ENCODE results near the gene RNF123. TPM values are rescaled to one million over a fixed set of nuclear protein-coding genes. Genes with fewer than 3 reads are reported as not detected.

Gene RNF123
- polyA plus RNA-seq, 1 of the 3 experiments (the other 2 are of a cell fraction): 48.1 TPM

DNA sequence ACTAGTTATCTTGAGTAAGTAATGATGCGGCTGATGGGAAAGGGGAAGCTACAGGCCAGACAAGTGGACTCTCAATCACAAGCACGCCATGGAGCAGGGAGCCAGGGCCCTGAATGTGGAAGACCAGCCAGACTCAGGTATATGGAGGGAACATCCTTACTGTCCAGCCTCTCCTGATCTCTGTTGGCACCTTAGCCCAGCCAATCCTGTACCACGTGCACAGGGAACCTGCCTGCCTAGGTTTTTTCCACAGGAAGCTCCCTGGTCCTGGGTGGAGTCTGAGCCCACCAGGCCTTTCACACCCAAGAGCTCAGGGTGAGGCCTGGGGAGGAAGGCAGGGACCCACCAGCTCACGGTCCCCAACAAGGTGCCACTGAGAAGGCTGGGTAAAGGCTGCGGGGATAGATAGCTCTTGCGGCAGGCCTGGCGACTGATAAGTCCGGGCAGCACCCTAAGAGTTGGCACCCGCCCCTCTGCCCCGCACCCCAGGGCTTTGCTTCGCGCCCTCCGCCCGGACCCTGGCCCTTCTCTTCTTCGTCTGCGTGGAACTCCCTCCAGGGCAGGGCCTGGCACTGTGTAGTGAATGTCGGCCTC is 16.1 kb upstream of the RNF123 start:
- Histone ChIP-seq H3K79me2 (ENCODE audit: insufficient read depth) (peaks cover 24% of the 10 kb centered on the region), H3K4me2 (peak overlapping the region; percentile 96), H2AFZ (ENCODE audit: low read depth) (peak overlapping the region; percentile 81; the same call in 1 of the 2 replicates), H3K9ac (peak overlapping the region; percentile 86; the same call in 1 of the 2 replicates), H4K20me1 (ENCODE audit: insufficient read depth) (no peaks in the 10 kb centered on the region), H3K27ac (ENCODE audit: low read depth in 2 of 2, low read length in 1 of 2) (peak overlapping the region; percentile 83 to 90), H3K27me3 (ENCODE audit: insufficient read depth) (no peaks in the 10 kb centered on the region), H3K9me3 (no peaks in the 10 kb centered on the region), H3K4me3 (ENCODE audit: low read depth in 2 of 2, low read length in 1 of 2) (peak overlapping the region; percentile 83 to 90), H3F3A (replicated peaks; ENCODE audit: insufficient read depth) (peaks cover 5% of the 10 kb centered on the region), H3K4me1 (ENCODE audit: control insufficient read depth in 1 of 2, insufficient read depth in 2 of 2, low read depth in 1 of 2, low read length in 1 of 2) (peaks cover 7 to 19% of the 10 kb centered on the region in 2 experiments; a peak in 1 of 4 replicates), H3K36me3 (replicated peaks in 1 of 2; ENCODE audit: control insufficient read depth in 1 of 2, insufficient read depth in 2 of 2, low read length in 1 of 2) (peaks cover 11 to 28% of the 10 kb centered on the region in 2 experiments), H3K9me2 (no peaks in the 10 kb centered on the region)
- TF ChIP-seq EZH2phosphoT487 (IDR thresholded peaks at IDR 0.05; ENCODE audit: borderline replicate concordance, low read depth) (no peak), TAF1 (IDR thresholded peaks at IDR 0.05; ENCODE audit: borderline replicate concordance, low read depth, low read length) (no peak), YY1 (IDR thresholded peaks at IDR 0.05; ENCODE audit: low read depth) (no peak), FOXJ3 (CRISPR knock-in tag; IDR thresholded peaks at IDR 0.05) (no peak), IRF3 (IDR thresholded peaks at IDR 0.05; ENCODE audit: low read depth, low read length) (no peak), NFIC (IDR thresholded peaks at IDR 0.05; ENCODE audit: borderline replicate concordance) (no peak), CTCF (IDR thresholded peaks at IDR 0.05) (no peak), RCOR1 (IDR thresholded peaks at IDR 0.05; ENCODE audit: low read length) (no peak), RXRA (IDR thresholded peaks at IDR 0.05; ENCODE audit: borderline replicate concordance, low read depth) (no peak), FOSL2 (IDR thresholded peaks at IDR 0.05; ENCODE audit: borderline replicate concordance, low read depth) (no peak), ZBTB33 (IDR thresholded peaks at IDR 0.05; ENCODE audit: borderline replicate concordance, low read depth) (no peak), MEF2A (IDR thresholded peaks at IDR 0.05; ENCODE audit: borderline replicate concordance, low read depth) (no peak), ELF1 (IDR thresholded peaks at IDR 0.05) (no peak), GATA2 (CRISPR knock-in tag; IDR thresholded peaks at IDR 0.05) (no peak), SIN3A (IDR thresholded peaks at IDR 0.05; ENCODE audit: borderline replicate concordance, low read depth, low read length) (no peak), RAD21 (IDR thresholded peaks at IDR 0.05; ENCODE audit: low read length) (no peak), EP300 (IDR thresholded peaks at IDR 0.05; ENCODE audit: borderline replicate concordance in 1 of 2, low read depth in 1 of 2, low read length in 1 of 2) (no peak)
- TF ChIP-seq, protein P1, sequence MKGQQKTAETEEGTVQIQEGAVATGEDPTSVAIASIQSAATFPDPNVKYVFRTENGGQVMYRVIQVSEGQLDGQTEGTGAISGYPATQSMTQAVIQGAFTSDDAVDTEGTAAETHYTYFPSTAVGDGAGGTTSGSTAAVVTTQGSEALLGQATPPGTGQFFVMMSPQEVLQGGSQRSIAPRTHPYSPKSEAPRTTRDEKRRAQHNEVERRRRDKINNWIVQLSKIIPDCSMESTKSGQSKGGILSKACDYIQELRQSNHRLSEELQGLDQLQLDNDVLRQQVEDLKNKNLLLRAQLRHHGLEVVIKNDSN (IDR thresholded peaks at IDR 0.05; ENCODE audit: borderline replicate concordance, low read depth): no peak
- TF ChIP-seq, protein P2, sequence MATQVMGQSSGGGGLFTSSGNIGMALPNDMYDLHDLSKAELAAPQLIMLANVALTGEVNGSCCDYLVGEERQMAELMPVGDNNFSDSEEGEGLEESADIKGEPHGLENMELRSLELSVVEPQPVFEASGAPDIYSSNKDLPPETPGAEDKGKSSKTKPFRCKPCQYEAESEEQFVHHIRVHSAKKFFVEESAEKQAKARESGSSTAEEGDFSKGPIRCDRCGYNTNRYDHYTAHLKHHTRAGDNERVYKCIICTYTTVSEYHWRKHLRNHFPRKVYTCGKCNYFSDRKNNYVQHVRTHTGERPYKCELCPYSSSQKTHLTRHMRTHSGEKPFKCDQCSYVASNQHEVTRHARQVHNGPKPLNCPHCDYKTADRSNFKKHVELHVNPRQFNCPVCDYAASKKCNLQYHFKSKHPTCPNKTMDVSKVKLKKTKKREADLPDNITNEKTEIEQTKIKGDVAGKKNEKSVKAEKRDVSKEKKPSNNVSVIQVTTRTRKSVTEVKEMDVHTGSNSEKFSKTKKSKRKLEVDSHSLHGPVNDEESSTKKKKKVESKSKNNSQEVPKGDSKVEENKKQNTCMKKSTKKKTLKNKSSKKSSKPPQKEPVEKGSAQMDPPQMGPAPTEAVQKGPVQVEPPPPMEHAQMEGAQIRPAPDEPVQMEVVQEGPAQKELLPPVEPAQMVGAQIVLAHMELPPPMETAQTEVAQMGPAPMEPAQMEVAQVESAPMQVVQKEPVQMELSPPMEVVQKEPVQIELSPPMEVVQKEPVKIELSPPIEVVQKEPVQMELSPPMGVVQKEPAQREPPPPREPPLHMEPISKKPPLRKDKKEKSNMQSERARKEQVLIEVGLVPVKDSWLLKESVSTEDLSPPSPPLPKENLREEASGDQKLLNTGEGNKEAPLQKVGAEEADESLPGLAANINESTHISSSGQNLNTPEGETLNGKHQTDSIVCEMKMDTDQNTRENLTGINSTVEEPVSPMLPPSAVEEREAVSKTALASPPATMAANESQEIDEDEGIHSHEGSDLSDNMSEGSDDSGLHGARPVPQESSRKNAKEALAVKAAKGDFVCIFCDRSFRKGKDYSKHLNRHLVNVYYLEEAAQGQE (IDR thresholded peaks at IDR 0.05; ENCODE audit: low read depth, low read length): no peak
- ChIA-PET CTCF (interaction anchor here (0.7 to 5.6 kb wide), 5 partner anchors 32 to 147 kb away, joined by 3 to 299 read pairs (median 5); partner anchors contain the start of gene BSN), POLR2A (interaction anchor here (0.6 to 2.0 kb wide), 4 partner anchors 120 to 203 kb away, joined by 3 to 17 read pairs (median 4); partner anchors contain the start of gene DAG1)
- no peak for DNase-seq
- WGBS (ENCODE audit: low lambda C conversion rate): 19% methylated on average over 8 of the region's 17 CpGs

Measured in SK-N-SH (cell line).